MM.1S (cell line): Measurements from ENCODE around the gene SLC25A48.

ENCODE experiments used
- DNase-seq: peaks from one replicate; pipeline ENCODE4 v3.0.0-alpha.2; 2015
- H2AFZ ChIP-seq: fragments of 300-600 bp; sonication (generic); 2 replicates; pipeline ENCODE4 v1.6.0; 2016; ENCODE audit warnings: antibody characterized with exemption, low read length
- H3F3A ChIP-seq: fragments of 300-600 bp; sonication (generic); 2 replicates; pipeline ENCODE4 v1.6.1; 2016; ENCODE audit warnings: mild to moderate bottlenecking, antibody characterized with exemption, low read length, moderate library complexity, mixed read lengths; ENCODE audit not compliant: insufficient read depth
- H3K27ac ChIP-seq: fragments of 300-600 bp; sonication (generic); 2 replicates; pipeline ENCODE4 v1.5.1; 2016; ENCODE audit warnings: mild to moderate bottlenecking, low read length
- H3K27me3 ChIP-seq: fragments of 300-600 bp; sonication (generic); replicated peaks from 2 replicates; pipeline ENCODE4 v1.6.0; 2016; ENCODE audit warnings: low read length; ENCODE audit not compliant: insufficient read depth
- H3K36me3 ChIP-seq: fragments of 300-600 bp; sonication (generic); replicated peaks from 2 replicates; pipeline ENCODE4 v1.6.1; 2016; ENCODE audit warnings: mild to moderate bottlenecking, low read length, mixed read lengths; ENCODE audit not compliant: insufficient read depth
- H3K4me1 ChIP-seq: fragments of 300-600 bp; sonication (generic); 2 replicates; pipeline ENCODE4 v1.6.1; 2016; ENCODE audit warnings: low read length, mixed read lengths
- H3K4me2 ChIP-seq: fragments of 300-600 bp; sonication (generic); 2 replicates; pipeline ENCODE4 v1.6.0; 2016; ENCODE audit warnings: low read depth, low read length
- H3K4me3 ChIP-seq: fragments of 300-600 bp; sonication (generic); 2 replicates; pipeline ENCODE4 v1.5.1; 2016; ENCODE audit warnings: low read length, mixed read lengths
- H3K79me2 ChIP-seq: fragments of 300-600 bp; sonication (generic); 2 replicates; pipeline ENCODE4 v1.6.1; 2016; ENCODE audit warnings: mixed run types, low read length, mixed read lengths
- H3K9ac ChIP-seq: fragments of 300-600 bp; sonication (generic); 2 replicates; pipeline ENCODE4 v1.6.1; 2016; ENCODE audit warnings: low read length, mixed read lengths
- H3K9me2 ChIP-seq: fragments of 300-600 bp; sonication (generic); replicated peaks from 2 replicates; pipeline ENCODE4 v1.6.1; 2016; ENCODE audit warnings: mild to moderate bottlenecking, low read length, mixed read lengths; ENCODE audit not compliant: insufficient read depth
- H3K9me3 ChIP-seq: fragments of 300-600 bp; sonication (generic); replicated peaks from 2 replicates; pipeline ENCODE4 v1.6.1; 2016; ENCODE audit warnings: mild to moderate bottlenecking, low read length, mixed read lengths; ENCODE audit not compliant: insufficient read depth
- H4K20me1 ChIP-seq: fragments of 300-600 bp; sonication (generic); 2 replicates; pipeline ENCODE4 v1.6.1; 2016; ENCODE audit warnings: mild to moderate bottlenecking, low read length, moderate library complexity, mixed read lengths; ENCODE audit not compliant: insufficient read depth
- CTCF ChIP-seq: fragments of 300-600 bp; sonication (generic); IDR thresholded peaks from 2 replicates; pipeline ENCODE4 v1.5.1; 2016; ENCODE audit warnings: antibody characterized with exemption, low read length, mixed read lengths
- EZH2 ChIP-seq: fragments of 300-600 bp; sonication (generic); optimal IDR thresholded peaks from 2 replicates; pipeline ENCODE3; 2017; ENCODE audit warnings: low read depth, mild to moderate bottlenecking, antibody characterized with exemption, low read length, mixed read lengths
- EZH2phosphoT487 ChIP-seq: fragments of 300-600 bp; sonication (generic); IDR thresholded peaks from 2 replicates; pipeline ENCODE4 v1.6.1; 2018; ENCODE audit warnings: antibody characterized with exemption, low read length

The SLC25A48 gene

DNA sequence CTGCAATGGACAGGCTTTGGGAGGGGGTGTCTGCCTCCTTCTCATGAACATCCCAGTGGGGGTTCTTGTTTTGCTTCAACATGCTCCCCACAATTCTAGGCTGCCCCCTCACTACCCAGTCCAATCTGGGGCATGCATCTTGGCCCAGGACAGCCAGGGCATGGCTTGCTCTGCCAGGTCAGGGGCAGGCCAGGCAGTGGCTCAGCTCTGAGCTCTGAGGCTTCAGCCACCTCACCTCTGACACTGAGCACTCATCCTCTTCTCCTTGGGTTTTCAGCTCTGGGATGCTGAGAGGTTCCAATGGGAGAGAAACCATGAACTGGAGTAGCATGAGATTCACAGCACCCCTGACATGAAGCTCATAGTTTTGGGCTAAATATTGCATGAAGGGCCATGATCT lies 11.8 kb downstream of the SLC25A48 start:
- H3K9ac ChIP-seq: no peak overlapping the region
- no peaks in the 10 kb centered on the region for H3K36me3 ChIP-seq
- H4K20me1 ChIP-seq: no peaks in the 10 kb centered on the region
- no peaks in the 10 kb centered on the region for H3K79me2 ChIP-seq
- H2AFZ ChIP-seq: no peak overlapping the region
- H3K4me3 ChIP-seq: no peak overlapping the region
- no peak for TF ChIP-seq EZH2
- TF ChIP-seq EZH2phosphoT487: no peak
- no peak overlapping the region for H3K4me2 ChIP-seq
- H3K9me2 ChIP-seq: no peaks in the 10 kb centered on the region
- no peak for DNase-seq
- H3K27ac ChIP-seq: no peak overlapping the region
- H3K9me3 ChIP-seq: no peaks in the 10 kb centered on the region
- H3F3A ChIP-seq: no peaks in the 10 kb centered on the region
- no peaks in the 10 kb centered on the region for H3K27me3 ChIP-seq
- no peaks in the 10 kb centered on the region for H3K4me1 ChIP-seq

DNA sequence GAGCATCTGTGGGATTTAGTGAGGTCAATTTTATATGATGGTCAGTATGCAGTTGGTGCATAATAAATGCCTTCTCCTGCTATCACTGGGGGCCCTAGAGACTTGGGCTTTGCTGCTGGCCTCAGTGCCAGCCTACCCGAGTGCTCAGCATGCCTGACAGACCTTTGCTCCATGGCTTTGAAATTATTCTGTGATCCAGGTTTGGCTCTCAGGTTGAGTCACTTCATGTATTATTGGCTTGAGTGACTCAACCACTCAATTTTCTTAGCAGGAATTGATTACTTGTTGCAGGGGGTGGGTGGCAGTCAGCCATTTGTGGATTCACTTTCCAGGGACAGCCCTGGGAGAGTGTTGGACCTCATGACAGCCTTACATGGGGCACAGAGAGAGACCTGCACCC lies 13.5 kb downstream of the SLC25A48 start:
- Histone ChIP-seq H3K27ac (no peak overlapping the region), H3K36me3 (no peaks in the 10 kb centered on the region), H3F3A (no peaks in the 10 kb centered on the region), H3K79me2 (no peaks in the 10 kb centered on the region), H3K4me1 (no peaks in the 10 kb centered on the region), H3K4me3 (no peak overlapping the region), H3K9ac (no peak overlapping the region), H3K9me2 (no peaks in the 10 kb centered on the region), H2AFZ (no peak overlapping the region), H3K9me3 (no peaks in the 10 kb centered on the region), H3K27me3 (no peaks in the 10 kb centered on the region), H3K4me2 (no peak overlapping the region), H4K20me1 (no peaks in the 10 kb centered on the region)
- no peak for TF ChIP-seq EZH2phosphoT487
- TF ChIP-seq EZH2: no peak
- no peak for TF ChIP-seq CTCF
- DNase-seq: no peak

GRCh38 chr5:135850231-135850630 lies 15.8 kb downstream of the SLC25A48 start:
- Histone ChIP-seq H3K79me2 (no peaks in the 10 kb centered on the region), H3K4me2 (no peak overlapping the region), H3F3A (no peaks in the 10 kb centered on the region), H3K9me2 (no peaks in the 10 kb centered on the region), H3K36me3 (no peaks in the 10 kb centered on the region), H3K9ac (no peak overlapping the region), H3K4me1 (no peaks in the 10 kb centered on the region), H3K4me3 (no peak overlapping the region), H2AFZ (no peak overlapping the region), H4K20me1 (no peaks in the 10 kb centered on the region), H3K27ac (no peak overlapping the region), H3K27me3 (no peaks in the 10 kb centered on the region), H3K9me3 (no peaks in the 10 kb centered on the region)
- DNase-seq: no peak
- TF ChIP-seq CTCF: no peak
- no peak for TF ChIP-seq EZH2phosphoT487
- TF ChIP-seq EZH2: no peak

DNA sequence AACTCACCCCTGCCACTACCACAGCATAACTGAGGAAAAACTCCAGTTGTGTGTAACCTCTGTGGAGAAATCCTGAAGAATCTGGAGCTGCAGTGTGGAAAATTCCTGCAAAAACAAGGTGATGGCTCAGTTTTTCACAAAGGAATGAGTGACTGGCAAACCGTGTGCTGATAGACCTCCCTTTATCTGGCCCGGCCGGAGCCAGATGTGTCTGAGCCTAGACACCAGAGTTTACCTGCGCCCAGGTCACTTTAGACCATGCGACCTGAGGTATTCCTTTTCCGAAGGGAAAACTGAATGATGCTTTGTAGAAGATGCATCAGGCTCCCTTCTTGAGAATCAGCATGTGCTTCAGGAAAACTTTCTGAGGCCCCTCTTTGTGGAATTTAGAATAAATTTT lies 16.2 kb downstream of the SLC25A48 start:
- Histone ChIP-seq H3F3A (no peaks in the 10 kb centered on the region), H3K9me3 (no peaks in the 10 kb centered on the region), H3K27me3 (no peaks in the 10 kb centered on the region), H3K36me3 (no peaks in the 10 kb centered on the region), H3K9me2 (no peaks in the 10 kb centered on the region), H4K20me1 (no peaks in the 10 kb centered on the region), H3K4me1 (no peaks in the 10 kb centered on the region), H3K4me2 (no peak overlapping the region), H3K4me3 (no peak overlapping the region), H2AFZ (no peak overlapping the region), H3K27ac (no peak overlapping the region), H3K79me2 (no peaks in the 10 kb centered on the region), H3K9ac (no peak overlapping the region)
- TF ChIP-seq EZH2phosphoT487: no peak
- TF ChIP-seq EZH2: no peak
- TF ChIP-seq CTCF: no peak
- DNase-seq: no peak
